Measurements from ENCODE around the gene VASN. TPM values are rescaled to one million over a fixed set of nuclear protein-coding genes. Genes with fewer than 3 reads are reported as not detected.

VASN gene
- total and polyA plus RNA-seq, 7 donors, result 0.46 to 10.2 (median 7.1) TPM

GRCh38 chr16:4328782-4329775 is 42.6 kb upstream of the VASN start:
- H3K27ac ChIP-seq, result peak overlapping the region; percentile 82 to 86 (median 82)
- peaks cover 0 to 56% (median 53%) of the 10 kb centered on the region in 4 donors for H3K4me1 ChIP-seq
- peak overlapping the region in 1 of 4 donors; percentile 53 for H3K4me3 ChIP-seq
- H3K27me3 ChIP-seq, result no peaks in the 10 kb centered on the region
- TF ChIP-seq POLR2AphosphoS5 (IDR thresholded peaks at IDR 0.05) (peak in 1 of 4 donors; percentile 22), POLR2A (IDR thresholded peaks at IDR 0.05) (no peak), EP300 (IDR thresholded peaks at IDR 0.05) (no peak)
- TF ChIP-seq, protein P1, sequence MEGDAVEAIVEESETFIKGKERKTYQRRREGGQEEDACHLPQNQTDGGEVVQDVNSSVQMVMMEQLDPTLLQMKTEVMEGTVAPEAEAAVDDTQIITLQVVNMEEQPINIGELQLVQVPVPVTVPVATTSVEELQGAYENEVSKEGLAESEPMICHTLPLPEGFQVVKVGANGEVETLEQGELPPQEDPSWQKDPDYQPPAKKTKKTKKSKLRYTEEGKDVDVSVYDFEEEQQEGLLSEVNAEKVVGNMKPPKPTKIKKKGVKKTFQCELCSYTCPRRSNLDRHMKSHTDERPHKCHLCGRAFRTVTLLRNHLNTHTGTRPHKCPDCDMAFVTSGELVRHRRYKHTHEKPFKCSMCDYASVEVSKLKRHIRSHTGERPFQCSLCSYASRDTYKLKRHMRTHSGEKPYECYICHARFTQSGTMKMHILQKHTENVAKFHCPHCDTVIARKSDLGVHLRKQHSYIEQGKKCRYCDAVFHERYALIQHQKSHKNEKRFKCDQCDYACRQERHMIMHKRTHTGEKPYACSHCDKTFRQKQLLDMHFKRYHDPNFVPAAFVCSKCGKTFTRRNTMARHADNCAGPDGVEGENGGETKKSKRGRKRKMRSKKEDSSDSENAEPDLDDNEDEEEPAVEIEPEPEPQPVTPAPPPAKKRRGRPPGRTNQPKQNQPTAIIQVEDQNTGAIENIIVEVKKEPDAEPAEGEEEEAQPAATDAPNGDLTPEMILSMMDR (IDR thresholded peaks at IDR 0.05), result no peak
- intact Hi-C loops (cut with DNase I), result loop anchor here (1.0 to 5.0 kb wide), 3 partner anchors 20 to 57 kb away; partner anchors contain the start of gene TFAP4
- DNase-seq, result peak; percentile 76
- no peaks in the 10 kb centered on the region for H3K9me3 ChIP-seq
- WGBS, 2 donors, result 62 to 67% methylated on average over 17 of the region's 17 CpGs
- H3K36me3 ChIP-seq, result peaks cover 0 to 17% (median 3%) of the 10 kb centered on the region in 4 donors

GRCh38 chr16:4330277-4330874 is 41.3 kb upstream of the VASN start:
- intact Hi-C loops (cut with DNase I), result loop anchor here (5.0 kb wide), 1 partner anchor 128 kb away; no protein-coding TSS in a partner anchor
- no peaks in the 10 kb centered on the region for H3K9me3 ChIP-seq
- peak; percentile 91 for DNase-seq

GRCh38 chr16:4332083-4332482 is 39.6 kb upstream of the VASN start:
- intact Hi-C loops (cut with DNase I), result loop anchor here (5.0 kb wide), 1 partner anchor 130 kb away; no protein-coding TSS in a partner anchor
- 44 to 81% methylated on average over 14 of the region's 14 CpGs for WGBS, 2 donors
- no peaks in the 10 kb centered on the region for H3K27me3 ChIP-seq
- no peak overlapping the region for H3K27ac ChIP-seq
- H3K4me3 ChIP-seq, result no peak overlapping the region
- H3K36me3 ChIP-seq, result peaks cover 0 to 47% (median 22%) of the 10 kb centered on the region in 4 donors
- H3K9me3 ChIP-seq, result no peaks in the 10 kb centered on the region
- TF ChIP-seq EP300 (IDR thresholded peaks at IDR 0.05) (no peak), POLR2AphosphoS5 (IDR thresholded peaks at IDR 0.05) (no peak), POLR2A (IDR thresholded peaks at IDR 0.05) (no peak)
- TF ChIP-seq, protein P1 (IDR thresholded peaks at IDR 0.05), result no peak
- DNase-seq, result peak; percentile 63
- H3K4me1 ChIP-seq, result peaks cover 0 to 37% (median 36%) of the 10 kb centered on the region in 4 donors

More at GRCh38 chr16:4330277-4330874, 41.3 kb upstream of the VASN start:
- Histone ChIP-seq H3K36me3 (peaks cover 0 to 30% (median 7%) of the 10 kb centered on the region in 4 donors), H3K27me3 (no peaks in the 10 kb centered on the region), H3K27ac (peak overlapping the region in 3 of 4 donors; percentile 82 to 86 (median 83)), H3K4me1 (peaks cover 0 to 43% (median 41%) of the 10 kb centered on the region in 4 donors), H3K4me3 (no peak overlapping the region)
- 33 to 53% methylated on average over 14 of the region's 14 CpGs for WGBS, 2 donors
- TF ChIP-seq POLR2AphosphoS5 (IDR thresholded peaks at IDR 0.05) (peak in 2 of 4 donors; percentile 12 to 32), POLR2A (IDR thresholded peaks at IDR 0.05) (no peak), EP300 (IDR thresholded peaks at IDR 0.05) (no peak)
- TF ChIP-seq, protein P1 (IDR thresholded peaks at IDR 0.05), result peak; percentile 93 to 96 (median 94)

DNA sequence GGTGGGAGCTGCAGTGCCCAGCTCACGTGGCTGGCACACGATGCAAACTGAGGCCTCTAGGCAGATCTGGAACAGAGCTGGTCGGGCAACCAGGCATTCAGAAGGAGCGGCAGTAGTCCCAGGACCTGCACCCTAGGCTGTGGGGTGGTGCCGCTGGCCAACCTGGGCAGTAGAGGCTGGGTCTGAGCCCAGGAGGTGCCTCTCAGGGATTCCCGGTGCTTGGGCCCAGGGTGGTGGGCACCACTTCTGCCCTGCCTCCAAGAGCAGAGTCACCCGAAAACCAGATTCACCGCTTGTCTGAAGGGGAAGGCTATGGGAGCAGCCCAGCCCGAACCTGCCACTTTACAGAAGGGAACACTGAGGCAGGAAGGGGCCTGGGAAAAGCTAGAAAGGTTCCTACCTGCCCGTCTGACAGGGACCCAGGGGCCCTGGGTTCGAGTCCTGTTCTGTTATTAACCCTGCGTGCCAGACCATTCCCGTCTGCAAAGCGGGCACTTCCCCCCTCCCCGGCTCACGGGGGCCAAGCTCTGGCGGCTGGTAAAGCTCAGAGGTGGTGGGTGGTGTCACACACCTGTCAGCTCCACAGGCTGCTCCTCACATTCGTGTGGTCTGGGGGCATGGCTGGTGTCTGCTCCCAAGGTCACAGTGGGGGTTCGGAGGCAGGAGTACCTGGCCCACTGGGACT is 38.9 kb upstream of the VASN start:
- H3K27ac ChIP-seq, result no peak overlapping the region
- peak; percentile 61 for DNase-seq
- no peaks in the 10 kb centered on the region for H3K27me3 ChIP-seq
- H3K4me1 ChIP-seq, result peaks cover 0 to 30% (median 29%) of the 10 kb centered on the region in 4 donors
- no peak overlapping the region for H3K4me3 ChIP-seq
- H3K36me3 ChIP-seq, result peaks cover 0 to 52% (median 24%) of the 10 kb centered on the region in 4 donors
- no peaks in the 10 kb centered on the region for H3K9me3 ChIP-seq
- no peak for TF ChIP-seq POLR2AphosphoS5 (IDR thresholded peaks at IDR 0.05)
- TF ChIP-seq, protein P1 (IDR thresholded peaks at IDR 0.05), result no peak
- no peak for TF ChIP-seq EP300 (IDR thresholded peaks at IDR 0.05)
- TF ChIP-seq POLR2A (IDR thresholded peaks at IDR 0.05), result no peak
- 59 to 84% methylated on average over 19 of the region's 19 CpGs for WGBS, 2 donors
- intact Hi-C loops (cut with DNase I), result loop anchor here (5.0 kb wide), 1 partner anchor 130 kb away; no protein-coding TSS in a partner anchor
